Inferior parietal cortex (tissue), 1 donor: ENCODE data around the gene RSPH10B.
"Not testable (repeated sequence)": the region's sequence is repeated elsewhere in the genome, so short reads cannot be mapped to it uniquely, and the experiment has no call there.

Experiments
- DNase-seq: peaks from one replicate; pipeline ENCODE4 v3.0.0-alpha.2; 2016; ENCODE audit errors: extremely low spot score

The RSPH10B gene

DNA sequence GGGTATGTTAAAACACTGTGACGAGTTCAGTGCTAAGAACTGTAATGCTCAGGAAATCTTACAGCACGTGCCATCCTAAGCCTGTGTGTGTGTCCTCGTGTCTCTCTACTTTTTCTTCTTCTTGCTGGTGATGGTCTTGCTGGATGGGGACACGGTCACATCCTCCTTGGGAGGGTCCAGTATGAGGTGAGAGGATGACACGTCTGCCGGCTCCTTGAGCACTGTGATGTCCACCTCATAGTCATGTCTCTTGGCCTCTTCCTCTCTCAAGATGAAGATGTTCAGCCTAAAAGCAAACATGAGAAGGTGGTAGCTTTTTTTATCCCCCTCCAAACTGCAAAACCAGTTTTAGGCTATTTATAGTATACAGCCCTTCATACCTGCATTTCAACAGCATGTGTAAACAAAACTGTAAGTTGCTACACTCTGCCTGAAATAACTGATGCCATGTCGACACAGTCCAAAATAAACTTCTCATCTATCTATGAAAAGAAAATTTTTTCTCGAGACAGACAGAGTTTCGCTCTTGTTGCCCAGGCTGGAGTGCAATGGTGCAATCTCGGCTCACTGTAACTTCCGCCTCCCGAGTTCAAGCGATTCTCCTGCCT, 44.1 kb downstream of the RSPH10B start:
- not testable (repeated sequence) for DNase-seq

DNA sequence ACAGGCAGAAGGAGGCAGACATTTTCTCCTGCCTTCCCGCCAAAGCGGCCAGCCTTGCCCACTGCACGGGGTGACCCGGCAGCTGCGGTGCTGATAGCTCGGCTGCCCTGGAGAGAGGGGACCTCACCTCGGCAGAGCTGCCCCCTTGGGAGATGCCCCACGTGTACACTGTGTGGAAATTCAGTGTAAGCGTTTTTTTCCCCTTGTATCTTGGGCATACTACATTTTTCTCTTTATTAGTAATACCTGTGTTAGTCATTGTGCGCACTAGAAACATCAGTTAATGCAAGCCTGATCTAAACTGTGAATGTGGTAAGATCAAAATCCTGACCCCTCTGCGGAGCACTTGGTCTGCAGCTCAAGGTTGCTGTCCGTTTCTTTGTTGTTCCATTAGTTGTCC, 45.9 kb downstream of the RSPH10B start:
- not testable (repeated sequence) for DNase-seq

DNA sequence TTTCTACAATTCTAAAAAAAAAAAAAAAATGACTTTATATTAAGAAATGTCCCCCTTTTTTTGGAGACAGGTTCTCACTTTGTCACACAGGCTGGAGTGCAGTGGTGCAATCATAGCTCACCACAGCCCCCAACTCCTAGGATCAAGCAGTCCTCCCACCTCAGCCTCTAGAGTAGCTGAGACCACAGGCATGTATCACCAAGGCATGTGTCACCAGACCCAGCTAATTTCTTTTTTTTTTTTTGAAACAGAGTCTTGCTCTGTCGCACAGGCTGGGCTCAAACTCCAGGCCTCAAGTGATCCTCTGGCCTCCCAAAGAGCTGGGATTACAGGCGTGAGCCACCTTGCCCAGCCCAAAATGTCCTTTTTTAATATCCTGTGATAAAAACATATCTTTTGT, 46.3 kb downstream of the RSPH10B start:
- not testable (repeated sequence) for DNase-seq

DNA sequence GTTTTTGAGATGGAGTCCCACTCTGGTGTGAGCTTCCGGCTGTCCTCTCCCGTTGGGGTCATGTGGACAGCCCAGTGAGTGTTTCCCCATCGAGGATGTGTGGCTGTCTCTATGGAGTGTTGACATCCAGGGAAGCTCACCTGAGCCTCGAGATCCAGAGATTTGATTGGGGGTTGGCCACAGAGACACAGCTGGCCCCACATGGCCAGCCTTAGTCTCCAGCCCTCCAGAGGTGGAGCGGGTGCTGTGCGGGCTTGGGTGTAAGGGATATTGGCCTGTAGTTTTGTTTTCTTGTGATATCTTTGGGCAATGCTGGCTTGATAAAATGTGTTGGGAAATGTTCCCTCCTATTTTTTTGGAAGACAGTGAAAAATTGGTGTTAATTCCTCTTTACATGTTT, 54.0 kb downstream of the RSPH10B start:
- DNase-seq = not testable (repeated sequence)

DNA sequence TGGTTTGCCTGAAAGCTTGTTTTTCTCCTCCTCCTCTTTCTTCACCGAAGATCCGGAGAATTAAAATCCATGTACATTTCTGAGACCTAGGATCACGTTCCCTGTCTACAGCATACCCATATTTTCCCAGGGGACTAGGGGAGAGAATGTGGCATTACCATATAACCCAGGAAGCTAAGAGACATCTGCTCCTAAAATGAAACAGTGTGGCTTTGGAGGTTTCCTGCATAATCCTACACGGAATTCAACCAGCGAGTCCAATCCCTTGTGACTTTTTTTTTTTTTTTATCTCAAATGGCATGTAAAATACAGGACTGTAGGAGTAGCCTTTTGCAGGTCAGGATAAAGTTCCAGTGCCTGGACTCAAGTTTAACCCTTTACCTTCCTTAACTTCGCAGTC, 61.7 kb downstream of the RSPH10B start:
- not testable (repeated sequence) for DNase-seq

DNA sequence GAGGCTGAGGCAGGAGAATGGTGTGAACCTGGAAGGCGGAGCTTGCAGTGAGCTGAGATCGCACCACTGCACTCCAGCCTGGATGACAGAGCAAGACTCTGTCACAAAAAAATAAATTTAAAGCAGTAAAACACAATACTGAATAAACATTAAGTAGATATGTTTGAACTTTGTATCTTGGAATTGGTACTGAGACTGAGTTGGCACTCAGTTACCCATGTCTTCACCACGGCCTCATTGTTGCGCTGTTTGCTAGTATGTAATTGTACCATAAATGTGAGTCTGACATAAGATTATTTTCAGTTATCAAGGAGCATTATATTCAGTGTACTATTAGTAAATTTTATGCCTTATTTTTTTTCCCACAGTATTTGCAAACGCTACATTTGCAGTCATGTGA, 65.8 kb downstream of the RSPH10B start:
- not testable (repeated sequence) for DNase-seq

DNA sequence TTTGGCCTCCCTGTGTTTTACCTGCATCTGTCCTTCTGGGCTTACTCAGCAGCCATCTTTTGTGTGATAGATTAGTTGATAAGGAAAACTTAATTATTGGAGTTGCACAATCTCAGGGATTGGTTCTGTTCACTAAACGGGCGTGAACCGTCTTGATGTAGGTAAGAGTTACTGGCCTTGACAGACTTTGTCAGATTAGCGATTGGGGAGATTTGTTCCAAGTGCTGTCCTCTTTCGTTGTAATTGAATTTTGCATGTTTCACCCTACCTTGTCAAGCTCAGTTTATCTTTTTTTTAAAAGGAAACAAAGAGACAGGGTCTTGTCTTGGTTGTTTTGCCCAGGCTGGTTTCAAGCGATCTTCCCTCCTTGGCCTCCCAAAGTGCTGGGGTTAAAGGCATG, 67.5 kb downstream of the RSPH10B start:
- not testable (repeated sequence) for DNase-seq

DNA sequence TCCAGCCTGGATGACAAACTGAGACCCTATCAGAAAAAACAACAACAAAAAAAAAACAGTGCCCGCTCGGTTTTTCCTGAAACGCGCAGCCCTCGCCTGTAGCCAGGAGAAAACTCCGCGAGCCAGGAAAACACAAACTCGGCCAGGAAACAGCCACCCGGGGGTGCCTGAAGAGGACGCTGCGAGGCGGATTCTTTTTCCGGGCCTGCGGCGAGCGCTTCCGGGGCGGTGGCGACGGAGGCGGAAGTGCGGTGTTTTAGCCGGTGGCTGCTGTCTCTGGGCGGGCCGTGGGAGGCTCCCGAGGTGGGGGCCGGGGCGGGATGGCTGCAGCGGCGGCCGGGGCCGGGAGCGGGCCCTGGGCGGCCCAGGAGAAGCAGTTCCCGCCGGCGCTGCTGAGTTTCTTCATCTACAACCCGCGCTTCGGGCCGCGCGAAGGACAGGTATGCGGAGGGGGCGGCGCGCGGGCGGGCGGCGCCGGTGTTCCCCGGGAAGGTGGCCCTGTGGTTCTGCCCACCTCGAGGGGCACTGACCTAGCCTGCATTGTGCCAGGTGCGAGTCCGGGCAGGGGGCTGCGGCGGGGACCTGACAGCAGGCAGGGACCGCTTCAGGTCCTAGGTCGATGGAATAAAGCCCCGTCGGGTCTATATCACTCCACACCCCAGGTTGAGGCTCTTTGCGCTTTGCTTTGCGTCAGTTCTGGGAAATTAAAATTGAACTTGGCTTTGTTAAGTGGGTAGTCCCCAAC, 71.8 kb downstream of the RSPH10B start, which contains the start of gene CCZ1:
Gene CCZ1 (plus strand): TSS at position 254 of the 745 bp plus-strand sequence. CDS start 67 bp downstream, at position 321.
- DNase-seq = peak; percentile 49

DNA sequence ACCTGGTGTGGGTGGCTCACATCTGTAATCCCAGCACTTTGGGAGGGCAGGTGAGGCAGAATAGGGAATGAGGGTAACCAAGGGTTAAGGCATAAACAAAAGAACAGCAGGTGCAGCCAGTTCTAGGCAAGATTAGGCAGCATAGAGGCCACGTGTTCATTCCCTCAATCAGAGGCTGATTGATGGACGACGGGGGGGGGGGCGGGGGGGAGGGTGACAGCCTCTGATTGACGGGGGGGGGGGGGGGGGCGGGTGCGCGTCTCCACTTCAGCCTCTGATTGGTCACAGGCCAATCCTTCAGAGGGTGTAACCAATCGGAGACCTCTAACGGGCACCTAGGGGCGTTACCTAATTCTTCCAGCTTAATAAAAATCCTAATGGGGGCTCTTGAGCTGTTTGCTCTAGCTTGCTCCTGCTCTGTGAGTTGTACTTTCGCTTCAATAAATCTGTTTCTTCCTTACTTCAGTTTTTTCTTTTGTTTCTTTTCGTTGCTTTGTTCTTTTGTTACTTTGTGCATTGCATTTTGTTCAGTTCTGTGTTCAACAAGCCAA, 73.0 kb downstream of the RSPH10B start:
- peak; percentile 38 for DNase-seq

DNA sequence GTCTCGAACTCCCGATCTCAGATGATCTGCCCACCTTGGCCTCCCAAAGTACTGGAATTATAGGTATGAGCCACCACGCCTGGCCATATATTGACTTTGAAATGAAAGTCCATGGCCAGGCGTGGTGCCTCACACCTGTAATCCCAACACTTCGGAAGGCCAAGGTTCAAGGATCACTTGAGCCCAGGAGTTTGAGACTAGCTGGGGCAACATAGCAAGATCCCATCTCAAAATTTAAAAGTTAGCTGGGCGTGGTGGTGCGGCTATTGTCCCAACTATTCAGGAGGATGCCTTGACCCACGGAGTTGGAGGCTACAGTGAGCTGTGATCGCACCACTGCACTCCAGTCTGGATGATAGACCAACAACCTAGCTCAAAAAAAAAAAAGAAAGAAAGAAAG, 78.0 kb downstream of the RSPH10B start:
- no peak for DNase-seq

DNA sequence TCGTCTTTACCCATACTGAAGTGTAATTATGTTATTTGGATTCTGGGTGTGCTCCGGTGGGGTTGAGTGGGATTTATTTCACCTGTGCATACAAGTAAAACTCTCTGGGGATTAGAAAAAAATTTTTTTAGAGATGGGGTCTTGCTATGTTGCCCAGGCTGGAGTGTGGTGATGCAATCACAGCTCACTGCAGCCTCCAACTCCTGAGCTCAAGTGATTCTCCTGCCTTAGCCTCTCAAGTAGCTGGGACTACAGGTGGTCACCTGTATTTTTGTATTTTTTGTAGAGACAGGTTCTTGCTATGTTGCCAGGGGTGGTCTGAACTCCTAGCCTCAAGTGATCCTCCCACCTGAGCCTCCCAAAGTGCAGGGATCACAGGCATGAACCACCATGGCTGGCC, 80.2 kb downstream of the RSPH10B start:
- not testable (repeated sequence) for DNase-seq

DNA sequence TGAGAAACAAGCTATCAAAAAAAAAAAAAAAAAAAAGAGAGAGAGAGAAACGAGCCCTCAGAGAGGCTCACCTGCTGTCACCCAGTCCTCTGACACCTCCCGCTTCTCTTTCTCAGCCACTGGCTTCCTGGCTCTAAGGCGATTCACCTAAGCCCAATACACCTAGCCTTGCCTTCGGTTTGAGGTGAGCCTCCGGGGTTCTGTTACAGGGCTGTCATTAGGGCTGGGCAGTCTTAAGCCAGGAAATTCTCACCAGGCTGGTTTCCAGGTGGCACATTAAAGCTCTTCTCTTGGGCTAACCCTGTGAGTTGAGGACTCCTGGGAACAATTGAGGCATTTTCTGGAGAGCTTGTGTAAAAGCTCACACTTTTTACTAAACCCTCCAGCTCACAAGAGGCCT, 82.5 kb downstream of the RSPH10B start:
- not testable (repeated sequence) for DNase-seq

DNA sequence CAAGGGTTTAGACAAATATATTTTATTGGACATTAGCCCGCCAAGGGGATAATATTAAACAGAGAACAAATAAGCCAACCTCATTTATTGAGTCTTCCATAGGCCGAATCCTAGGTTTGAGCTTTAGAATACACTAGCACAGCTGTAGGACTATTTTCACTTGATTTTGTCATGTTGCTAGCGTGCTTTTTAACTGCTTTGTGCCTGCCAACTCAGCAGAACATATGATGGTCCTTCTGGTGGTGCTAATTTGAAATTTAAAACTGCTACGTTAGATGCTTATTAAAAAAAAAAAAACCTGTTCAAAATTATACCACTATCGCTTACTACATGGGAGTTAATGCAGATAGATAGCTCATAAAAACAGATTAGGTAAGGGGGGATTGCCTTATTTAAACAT, 86.1 kb downstream of the RSPH10B start:
- not testable (repeated sequence) for DNase-seq

DNA sequence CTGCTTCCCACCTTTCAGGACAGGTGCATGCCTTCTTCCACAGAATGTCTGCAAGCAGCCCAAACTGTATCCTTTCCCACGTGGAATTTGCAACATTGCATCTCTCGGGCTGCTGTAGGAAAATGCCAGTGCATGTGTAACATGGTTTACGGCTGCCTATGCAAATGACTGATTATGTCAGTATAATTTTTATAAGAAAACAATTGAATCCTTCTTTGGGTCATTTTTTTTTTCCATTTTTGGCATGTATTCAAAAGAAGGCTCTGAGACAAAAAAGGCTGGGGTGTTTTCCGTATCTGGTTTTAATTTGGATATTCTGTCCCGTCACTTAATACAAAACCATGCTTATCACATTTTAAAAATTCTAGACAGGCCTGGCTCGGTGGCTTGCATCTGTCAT, 90.4 kb downstream of the RSPH10B start:
- peak; percentile 35 for DNase-seq

DNA sequence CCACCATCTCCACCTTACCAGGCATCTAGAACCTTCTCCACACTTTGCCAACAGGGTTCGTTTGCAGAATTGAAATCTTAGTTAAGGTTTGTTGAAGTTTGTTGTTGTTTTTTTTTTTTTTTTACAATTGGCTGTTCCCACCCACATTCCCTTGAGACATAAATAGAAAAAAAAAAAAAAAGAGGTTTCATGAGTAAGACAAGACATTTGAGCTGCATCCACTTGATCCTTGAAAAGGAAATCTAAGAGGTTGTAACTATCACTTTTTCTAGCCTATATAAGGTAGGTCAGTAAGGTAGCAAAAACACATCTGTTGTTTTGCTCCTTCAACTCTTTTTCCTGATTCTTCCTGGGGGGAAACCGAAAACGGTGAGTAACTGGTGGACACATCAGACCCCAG, 90.9 kb downstream of the RSPH10B start:
- not testable (repeated sequence) for DNase-seq
